Stimulated activated CD8-positive, alpha-beta memory T cell treated with anti-CD3 and anti-CD28 coated beads, Interleukin-4, amount 100 ng/mL, for 4 hours (primary cell): ENCODE data around the gene SALL4.
"Not testable (repeated sequence)": the region's sequence is repeated elsewhere in the genome, so short reads cannot be mapped to it uniquely, and the experiment has no call there.

Experiments used
- DNase-seq, 2 donors: peaks; one replicate each; pipeline ENCODE4 v3.0.0-alpha.2; 2020; ENCODE audit warnings: low read depth in 2 of 2, low spot score in 1 of 2

Gene SALL4

DNA sequence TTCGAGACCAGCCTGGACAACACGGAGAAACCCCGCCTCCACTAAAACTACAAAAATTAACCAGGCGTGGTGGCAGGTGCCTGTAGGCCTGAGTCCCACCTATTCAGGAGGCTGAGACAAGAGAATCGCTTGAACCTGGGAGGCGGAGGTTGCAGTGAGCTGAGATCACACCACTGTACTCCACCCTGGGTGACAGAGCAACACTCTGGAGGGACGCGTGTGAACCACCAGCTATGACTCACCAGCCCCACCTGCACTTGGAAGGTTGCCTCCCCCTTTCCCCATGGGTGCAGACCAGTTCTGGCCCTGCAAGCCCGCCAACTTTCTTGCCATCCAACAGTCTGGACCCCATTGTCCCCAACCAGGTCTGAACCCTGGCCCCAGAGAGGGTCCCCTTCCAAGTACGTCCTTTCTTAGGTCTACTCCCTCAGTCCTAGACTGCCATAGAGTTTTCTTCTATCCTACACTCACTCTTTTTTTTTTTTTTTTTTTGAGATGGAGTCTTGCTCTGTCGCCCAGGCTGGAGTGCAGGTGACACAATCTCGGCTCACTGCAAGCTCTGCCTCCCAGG lies 63.4 kb downstream of the SALL4 start:
- DNase-seq: no peak

DNA sequence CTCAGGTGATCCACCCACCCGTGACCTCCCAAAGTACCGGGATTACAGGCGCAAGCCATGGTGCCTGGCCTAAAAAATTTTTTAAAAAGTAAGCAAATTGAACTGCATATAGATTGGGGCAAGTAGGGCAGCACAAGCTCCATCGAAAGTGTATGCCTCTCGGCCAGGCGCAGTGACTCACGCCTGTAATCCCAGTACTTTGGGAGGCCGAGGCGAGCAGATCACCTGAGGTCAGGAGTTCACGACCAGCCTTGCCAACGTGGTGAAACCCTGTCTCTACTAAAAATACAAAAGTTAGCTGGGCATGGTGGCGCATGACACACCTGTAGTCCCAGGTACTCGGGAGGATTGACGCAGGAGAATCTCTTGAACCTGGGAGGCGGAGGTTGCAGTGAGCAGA lies 64.1 kb downstream of the SALL4 start:
- not testable (repeated sequence) for DNase-seq

DNA sequence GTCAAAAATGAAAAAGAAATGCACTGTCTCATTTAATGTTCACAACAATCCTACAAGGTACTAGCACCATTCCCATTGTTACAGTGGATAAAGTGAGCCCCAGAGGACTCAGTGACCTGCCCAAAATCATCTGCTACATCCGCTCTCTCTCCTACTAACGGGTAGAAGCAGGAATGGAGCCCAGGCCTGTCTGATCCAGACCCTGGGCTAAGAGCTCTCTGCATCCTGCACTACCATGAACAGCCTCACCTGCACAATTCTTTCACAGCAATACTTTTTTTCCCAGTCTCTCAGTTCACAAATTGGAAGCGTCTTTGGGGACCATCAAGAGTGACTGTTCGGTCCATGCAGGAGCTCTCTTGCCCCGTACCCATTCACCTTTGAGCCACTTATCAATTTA lies 65.4 kb downstream of the SALL4 start:
- DNase-seq: no peak

GRCh38 chr20:51735728-51736600 lies 66.4 kb downstream of the SALL4 start:
- no peak for DNase-seq

GRCh38 chr20:51734876-51735720 lies 67.2 kb downstream of the SALL4 start:
- DNase-seq: no peak

- DNase-seq: no peak
Measured at GRCh38 chr20:51733070-51733469, 69.3 kb downstream of the SALL4 start.
